Activated CD4-positive, alpha-beta memory T cell treated with anti-CD3 and anti-CD28 coated beads, Interleukin-2, amount 10 ng/mL, durations not matched to agents 7 days and 5 days (primary cell): Measurements from ENCODE around the gene SLC6A1. TPM values are rescaled to one million over a fixed set of nuclear protein-coding genes. Genes with fewer than 3 reads are reported as not detected.
"Not testable (repeated sequence)": the region's sequence is repeated elsewhere in the genome, so short reads cannot be mapped to it uniquely, and the experiment has no call there.

Source experiments
- CTCF ChIA-PET: fragments of 350-600 bp; sonication (Branson Sonifier 250); formaldehyde crosslinking; loops from one replicate; lab custom pipeline; 2021; ENCODE audit warnings: antibody characterized with exemption, inconsistent platforms; lab: Charles Lee
- POLR2A ChIA-PET: fragments of 350-600 bp; sonication (Branson Sonifier 250); formaldehyde crosslinking; loops from one replicate; lab custom pipeline; 2021; ENCODE audit warnings: antibody characterized with exemption; lab: Charles Lee
- DNase-seq: peaks from one replicate; pipeline ENCODE4 v3.0.0-alpha.2; 2020
- H3K27ac Mint-ChIP-seq: one replicate; pipeline ENCODE4 v1.8.0; 2021; ENCODE audit warnings: mild to moderate bottlenecking, mixed read lengths
- H3K27me3 Mint-ChIP-seq: one replicate; pipeline ENCODE4 v1.8.0; 2021; ENCODE audit warnings: mixed read lengths
- H3K36me3 Mint-ChIP-seq: one replicate; pipeline ENCODE4 v1.8.0; 2021; ENCODE audit warnings: low read depth, mixed read lengths
- H3K4me1 Mint-ChIP-seq: one replicate; pipeline ENCODE4 v1.8.0; 2021; ENCODE audit warnings: mixed read lengths
- H3K4me3 Mint-ChIP-seq: one replicate; pipeline ENCODE4 v1.8.0; 2021; ENCODE audit warnings: mild to moderate bottlenecking, mixed read lengths
- H3K9me3 Mint-ChIP-seq: one replicate; pipeline ENCODE4 v1.8.0; 2021; ENCODE audit warnings: mixed read lengths
- total RNA-seq, 2 experiments: library from RNA; stranded (reverse); gene quantifications; one replicate each; pipeline ENCODE4 v1.2.3, GENCODE V29; 2021

The SLC6A1 gene
- total RNA-seq, 2 experiments from 2014 or later: not detected

DNA sequence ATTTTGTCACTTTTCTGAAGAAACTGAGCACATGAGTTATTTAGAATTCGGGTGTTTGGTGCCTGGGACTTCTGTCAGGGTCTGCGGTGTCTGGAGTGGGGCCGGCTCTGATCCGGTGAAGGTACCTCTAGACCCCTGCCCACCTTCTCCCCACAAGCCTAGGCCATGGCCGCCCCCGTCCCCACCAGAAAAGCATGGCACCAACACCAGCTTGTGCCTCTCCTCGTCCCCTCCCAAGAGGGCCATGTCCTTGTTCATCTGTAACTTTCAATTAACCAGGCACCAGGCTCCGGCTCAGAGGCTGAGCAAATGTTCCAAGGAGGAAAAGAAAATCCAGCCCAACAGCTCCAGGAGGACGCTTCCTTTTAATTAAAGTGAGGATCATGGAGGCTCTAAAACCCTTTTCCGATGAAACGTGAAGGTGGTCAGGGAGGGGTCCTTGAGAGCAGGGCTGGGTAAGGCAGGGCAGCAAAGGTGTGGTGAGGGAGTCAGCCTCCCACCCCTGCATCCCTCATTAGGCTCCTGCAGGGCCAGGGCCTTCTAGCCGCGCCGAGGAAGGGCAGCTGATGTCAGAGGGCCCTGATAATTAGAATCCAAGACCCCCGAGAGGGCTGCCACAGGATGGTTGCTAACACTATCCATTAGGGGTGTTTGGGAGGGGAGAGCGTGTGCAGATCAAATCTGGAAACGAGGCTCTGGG is 62.3 kb downstream of the SLC6A1 start:
- Mint-ChIP-seq H3K4me1 (no peaks in the 10 kb centered on the region), H3K36me3 (no peaks in the 10 kb centered on the region), H3K27ac (no peak overlapping the region), H3K9me3 (no peaks in the 10 kb centered on the region), H3K27me3 (peaks cover 22% of the 10 kb centered on the region), H3K4me3 (no peak overlapping the region)
- ChIA-PET CTCF (no interaction called here), POLR2A (no interaction called here)
- no peak for DNase-seq

DNA sequence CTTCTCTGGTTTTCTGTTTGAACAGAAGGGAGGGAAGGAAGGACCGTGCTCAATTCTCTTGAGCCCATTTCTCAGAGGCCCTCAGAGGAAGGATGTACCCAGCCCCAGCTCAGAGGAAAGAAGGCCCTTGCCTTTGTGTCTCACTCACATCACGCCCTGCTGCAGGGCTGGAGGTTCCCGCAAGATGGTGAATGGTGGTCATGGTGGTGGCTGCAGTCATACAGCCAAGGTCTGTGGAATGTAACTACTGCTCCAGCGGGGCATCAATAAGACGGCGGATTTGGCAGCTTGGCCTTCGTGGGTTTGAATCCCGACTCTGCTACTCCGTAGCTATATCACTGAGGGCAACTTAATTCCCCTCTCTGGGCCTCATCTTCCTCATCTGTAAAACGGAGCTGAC is 62.9 kb downstream of the SLC6A1 start:
- Mint-ChIP-seq H3K27ac (no peak overlapping the region), H3K4me3 (no peak overlapping the region), H3K9me3 (no peaks in the 10 kb centered on the region), H3K36me3 (no peaks in the 10 kb centered on the region), H3K27me3 (peaks cover 25% of the 10 kb centered on the region), H3K4me1 (peaks cover 3% of the 10 kb centered on the region)
- DNase-seq: no peak
- POLR2A ChIA-PET: no interaction called here
- CTCF ChIA-PET: no interaction called here

DNA sequence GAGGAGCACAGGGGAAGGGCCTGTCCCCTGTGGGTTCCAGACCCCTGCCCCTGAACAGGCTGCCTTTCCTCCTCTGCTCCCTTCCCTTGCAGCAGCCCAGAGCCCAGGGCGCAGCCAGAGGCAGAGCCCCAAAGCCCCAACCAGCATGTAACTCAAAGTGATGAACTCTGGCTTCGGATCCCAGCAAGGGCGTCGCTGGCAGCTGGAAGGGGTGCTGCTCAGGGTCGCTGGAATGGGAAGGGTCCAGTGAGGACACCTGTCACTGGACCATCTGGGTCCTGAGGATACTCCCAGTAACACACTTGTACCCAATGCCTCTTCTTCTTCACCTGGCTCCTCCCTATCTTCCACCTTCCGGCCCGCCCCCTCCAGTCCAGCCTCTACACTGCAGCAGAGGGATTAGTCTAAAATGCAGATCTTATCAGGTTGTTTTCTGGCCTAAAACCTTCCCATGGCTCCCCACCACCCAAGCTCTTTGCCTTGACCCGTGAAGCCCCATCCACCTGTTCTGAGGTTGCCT is 64.0 kb downstream of the SLC6A1 start:
- peaks cover 3% of the 10 kb centered on the region for H3K4me1 Mint-ChIP-seq
- ChIA-PET CTCF (no interaction called here), POLR2A (no interaction called here)
- H3K27me3 Mint-ChIP-seq: peaks cover 20% of the 10 kb centered on the region
- no peaks in the 10 kb centered on the region for H3K36me3 Mint-ChIP-seq
- H3K4me3 Mint-ChIP-seq: no peak overlapping the region
- no peak for DNase-seq
- H3K9me3 Mint-ChIP-seq: no peaks in the 10 kb centered on the region
- H3K27ac Mint-ChIP-seq: no peak overlapping the region

DNA sequence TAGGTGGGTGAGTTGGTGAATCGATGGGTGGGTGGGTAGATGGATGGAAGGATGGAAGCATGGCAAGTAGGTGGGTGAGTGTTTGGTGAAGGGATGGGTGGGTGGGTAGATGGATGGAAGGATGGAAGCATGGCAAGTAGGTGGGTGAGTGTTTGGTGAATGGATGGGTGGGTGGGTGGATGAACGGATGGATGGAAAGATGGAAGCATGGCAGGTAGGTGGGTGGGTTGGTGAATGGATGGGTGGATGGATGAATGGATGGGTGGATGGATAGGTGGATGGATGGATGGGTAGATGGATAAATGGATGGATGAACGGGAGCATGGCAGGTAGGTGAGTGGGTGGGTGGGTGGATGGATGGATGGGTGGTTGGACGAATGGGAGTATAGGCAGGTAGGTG is 65.1 kb downstream of the SLC6A1 start:
- no peaks in the 10 kb centered on the region for H3K36me3 Mint-ChIP-seq
- peaks cover 5% of the 10 kb centered on the region for H3K9me3 Mint-ChIP-seq
- H3K27me3 Mint-ChIP-seq: peaks cover 14% of the 10 kb centered on the region
- POLR2A ChIA-PET: no interaction called here
- H3K27ac Mint-ChIP-seq: no peak overlapping the region
- no peak for DNase-seq
- H3K4me3 Mint-ChIP-seq: no peak overlapping the region
- CTCF ChIA-PET: no interaction called here
- H3K4me1 Mint-ChIP-seq: peaks cover 3% of the 10 kb centered on the region

- peak; percentile 42 for DNase-seq
- ChIA-PET CTCF (interaction anchor here (0.9 to 2.1 kb wide), 13 partner anchors 10 to 592 kb away, joined by 3 to 28 read pairs (median 4); no protein-coding TSS in a partner anchor), POLR2A (no interaction called here)
- Mint-ChIP-seq H3K36me3 (no peaks in the 10 kb centered on the region), H3K9me3 (peaks cover 7% of the 10 kb centered on the region), H3K27ac (no peak overlapping the region), H3K4me1 (peaks cover 3% of the 10 kb centered on the region), H3K27me3 (peaks cover 3% of the 10 kb centered on the region), H3K4me3 (no peak overlapping the region)
Measured at GRCh38 chr3:11059090-11059798, 66.7 kb downstream of the SLC6A1 start.

DNA sequence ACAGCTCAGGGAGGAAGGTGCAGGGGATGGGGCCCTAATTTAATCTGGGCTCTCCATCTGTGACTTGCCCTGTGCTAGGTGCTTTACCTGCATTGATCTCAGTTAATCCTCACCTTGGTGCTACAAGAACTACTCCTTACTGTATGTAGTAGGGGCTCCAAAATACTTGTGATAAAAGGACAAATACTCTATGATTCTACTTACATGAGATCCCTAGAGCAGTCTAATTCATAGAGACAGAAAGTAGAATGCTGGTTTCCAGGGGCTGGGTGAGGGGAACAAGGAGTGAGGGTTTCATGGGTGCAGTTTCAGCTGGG is 67.2 kb downstream of the SLC6A1 start:
- peaks cover 12% of the 10 kb centered on the region for H3K9me3 Mint-ChIP-seq
- no peak for DNase-seq
- H3K4me3 Mint-ChIP-seq: no peak overlapping the region
- no peaks in the 10 kb centered on the region for H3K36me3 Mint-ChIP-seq
- ChIA-PET CTCF (interaction anchor here (0.7 to 2.1 kb wide), 22 partner anchors 10 to 591 kb away, joined by 3 to 28 read pairs (median 4); no protein-coding TSS in a partner anchor), POLR2A (no interaction called here)
- H3K27ac Mint-ChIP-seq: no peak overlapping the region
- peaks cover 3% of the 10 kb centered on the region for H3K27me3 Mint-ChIP-seq
- H3K4me1 Mint-ChIP-seq: peaks cover 3% of the 10 kb centered on the region

- Mint-ChIP-seq H3K36me3 (no peaks in the 10 kb centered on the region), H3K27me3 (peaks cover 7% of the 10 kb centered on the region), H3K9me3 (peaks cover 17% of the 10 kb centered on the region), H3K4me1 (peaks cover 3% of the 10 kb centered on the region), H3K27ac (no peak overlapping the region), H3K4me3 (no peak overlapping the region)
- DNase-seq: peak; percentile 46
- CTCF ChIA-PET: interaction anchor here (0.7 to 2.1 kb wide), 27 partner anchors 8 to 590 kb away, joined by 3 to 28 read pairs (median 4); no protein-coding TSS in a partner anchor
- POLR2A ChIA-PET: no interaction called here
Measured at GRCh38 chr3:11060500-11061251, 68.1 kb downstream of the SLC6A1 start.

DNA sequence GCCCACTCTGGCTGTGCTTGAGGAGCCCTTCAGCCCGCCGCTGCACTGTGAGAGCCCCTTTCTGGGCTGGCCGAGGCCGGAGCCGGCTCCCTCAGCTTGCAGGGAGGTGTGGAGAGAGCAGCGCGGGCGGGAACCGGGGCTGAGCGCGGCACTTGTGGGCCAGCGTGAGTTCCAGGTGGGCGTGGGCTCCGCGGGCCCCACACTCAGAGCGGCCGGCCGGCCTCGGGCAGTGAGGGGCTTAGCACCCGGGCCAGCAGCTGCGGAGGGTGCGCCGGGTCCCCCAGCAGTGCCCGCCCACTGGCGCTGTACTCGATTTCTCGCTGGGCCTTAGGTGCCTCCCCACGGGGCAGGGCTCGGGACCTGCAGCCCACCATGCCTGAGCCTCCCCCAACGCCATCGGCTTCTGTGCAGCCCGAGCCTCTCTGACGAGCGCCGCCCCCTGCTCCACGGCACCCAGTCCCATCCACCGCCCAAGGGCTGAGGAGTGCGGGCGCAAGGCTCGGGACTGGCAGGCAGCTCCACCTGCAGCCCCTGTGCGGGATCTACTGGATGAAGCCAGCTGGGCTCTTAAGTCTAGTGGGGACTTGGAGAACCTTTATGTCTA is 68.8 kb downstream of the SLC6A1 start:
- POLR2A ChIA-PET, H3K4me1 Mint-ChIP-seq, H3K27me3 Mint-ChIP-seq, DNase-seq, H3K27ac Mint-ChIP-seq, H3K4me3 Mint-ChIP-seq, H3K36me3 Mint-ChIP-seq: not testable (repeated sequence)
- peaks cover 17% of the 10 kb centered on the region for H3K9me3 Mint-ChIP-seq
- CTCF ChIA-PET: interaction anchor here (0.6 to 2.1 kb wide), 12 partner anchors 9 to 302 kb away, joined by 3 to 28 read pairs (median 4); no protein-coding TSS in a partner anchor

DNA sequence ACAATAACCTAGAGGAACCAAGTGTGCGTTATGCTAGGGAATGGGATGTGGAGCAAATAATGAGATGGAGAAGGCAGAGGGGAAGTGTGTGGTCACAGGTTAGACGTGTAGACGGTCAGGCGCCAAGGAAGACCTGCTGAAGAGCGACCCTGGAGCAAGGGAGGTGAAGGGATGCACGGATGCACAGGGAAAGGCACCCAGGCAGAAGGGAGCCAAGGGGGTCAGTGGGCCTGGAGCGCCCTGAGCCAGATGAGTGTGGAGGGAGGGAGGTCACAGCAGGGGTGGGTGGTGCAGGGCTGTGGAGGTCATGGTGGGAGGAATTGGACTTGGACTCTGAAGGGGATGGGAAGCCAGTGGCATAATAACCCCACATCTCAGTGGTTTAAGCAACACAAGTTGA is 70.2 kb downstream of the SLC6A1 start:
- Mint-ChIP-seq H3K27ac (no peak overlapping the region), H3K36me3 (no peaks in the 10 kb centered on the region), H3K4me1 (peaks cover 3% of the 10 kb centered on the region), H3K9me3 (peaks cover 17% of the 10 kb centered on the region), H3K27me3 (peaks cover 8% of the 10 kb centered on the region), H3K4me3 (no peak overlapping the region)
- CTCF ChIA-PET: interaction anchor here (0.6 kb wide), 1 partner anchor 1225 kb away, joined by 3 read pairs; no protein-coding TSS in a partner anchor
- POLR2A ChIA-PET: no interaction called here
- no peak for DNase-seq

DNA sequence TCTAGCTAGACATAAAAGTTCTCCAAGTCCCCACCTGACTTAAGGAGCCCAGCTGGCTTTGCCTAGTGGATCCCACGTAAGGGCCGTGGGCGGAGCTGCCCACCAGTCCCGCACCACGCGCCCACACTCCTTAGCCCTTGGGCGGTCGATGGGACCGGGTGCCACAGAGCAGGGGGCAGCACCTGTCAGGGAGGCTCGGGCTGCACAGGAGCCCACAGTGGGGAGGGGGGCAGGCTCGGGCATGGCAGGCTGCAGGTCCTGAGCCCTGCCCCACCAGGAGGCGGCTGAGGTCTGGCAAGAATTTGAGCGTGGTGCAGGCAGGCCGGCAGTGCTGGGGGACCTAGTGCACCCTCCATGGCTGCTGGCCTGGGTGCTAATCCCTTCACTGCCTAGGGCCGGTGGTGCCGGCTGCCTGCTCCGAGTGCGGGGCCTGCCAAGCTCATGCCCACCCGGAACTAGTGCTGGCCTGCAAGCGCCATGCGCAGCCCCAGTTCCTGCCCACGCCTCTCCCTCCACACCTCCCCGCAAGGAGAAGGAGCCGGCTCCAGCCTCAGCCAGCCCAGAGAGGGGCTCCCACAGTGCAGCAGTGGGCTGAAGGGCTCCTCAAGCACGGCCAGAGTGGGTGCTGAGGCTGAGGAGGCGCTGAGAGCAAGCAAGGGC is 78.7 kb downstream of the SLC6A1 start:
- ChIA-PET CTCF (no interaction called here), POLR2A (no interaction called here)
- H3K9me3 Mint-ChIP-seq: peaks cover 4% of the 10 kb centered on the region
- no peak overlapping the region for H3K27ac Mint-ChIP-seq
- H3K4me3 Mint-ChIP-seq: no peak overlapping the region
- no peak for DNase-seq
- H3K36me3 Mint-ChIP-seq: no peaks in the 10 kb centered on the region
- no peaks in the 10 kb centered on the region for H3K4me1 Mint-ChIP-seq
- peaks cover 15% of the 10 kb centered on the region for H3K27me3 Mint-ChIP-seq

GRCh38 chr3:11072631-11073030 is 80.1 kb downstream of the SLC6A1 start:
- peaks cover 4% of the 10 kb centered on the region for H3K9me3 Mint-ChIP-seq
- peaks cover 15% of the 10 kb centered on the region for H3K27me3 Mint-ChIP-seq
- no peaks in the 10 kb centered on the region for H3K36me3 Mint-ChIP-seq
- H3K27ac Mint-ChIP-seq: no peak overlapping the region
- no peaks in the 10 kb centered on the region for H3K4me1 Mint-ChIP-seq
- no peak overlapping the region for H3K4me3 Mint-ChIP-seq
- no peak for DNase-seq
- ChIA-PET POLR2A (no interaction called here), CTCF (no interaction called here)

- CTCF ChIA-PET: interaction anchor here (1.4 kb wide), 1 partner anchor 14 kb away, joined by 3 read pairs; no protein-coding TSS in a partner anchor
- no peak for DNase-seq
- H3K4me1 Mint-ChIP-seq: no peaks in the 10 kb centered on the region
- POLR2A ChIA-PET: no interaction called here
- H3K9me3 Mint-ChIP-seq: peaks cover 4% of the 10 kb centered on the region
- H3K27me3 Mint-ChIP-seq: peaks cover 8% of the 10 kb centered on the region
- no peak overlapping the region for H3K27ac Mint-ChIP-seq
- no peaks in the 10 kb centered on the region for H3K36me3 Mint-ChIP-seq
- no peak overlapping the region for H3K4me3 Mint-ChIP-seq
Measured at GRCh38 chr3:11074011-11074410, 81.5 kb downstream of the SLC6A1 start.
